ENCODE data around the gene TRPV6.

TRPV6 gene

GRCh38 chr7:142832417-142832816 lies 53.1 kb downstream of the TRPV6 start:
- no peak for TF ChIP-seq CTCF (IDR thresholded peaks at IDR 0.05; ENCODE audit: low read depth, low read length)
- H3K4me3 ChIP-seq (ENCODE audit: low read depth, low read length) = no peak overlapping the region

- H3K4me3 ChIP-seq (ENCODE audit: low read depth, low read length) = no peak overlapping the region
- TF ChIP-seq CTCF (IDR thresholded peaks at IDR 0.05; ENCODE audit: low read depth, low read length) = no peak
Measured at GRCh38 chr7:142827951-142828500, 57.5 kb downstream of the TRPV6 start.

GRCh38 chr7:142822714-142823113 lies 62.8 kb downstream of the TRPV6 start:
- no peak overlapping the region for H3K4me3 ChIP-seq (ENCODE audit: low read depth, low read length)
- no peak for TF ChIP-seq CTCF (IDR thresholded peaks at IDR 0.05; ENCODE audit: low read depth, low read length)

Measured in WI38 (cell line).